ENCODE measurements around the gene CAMK1G.

The CAMK1G gene

DNA sequence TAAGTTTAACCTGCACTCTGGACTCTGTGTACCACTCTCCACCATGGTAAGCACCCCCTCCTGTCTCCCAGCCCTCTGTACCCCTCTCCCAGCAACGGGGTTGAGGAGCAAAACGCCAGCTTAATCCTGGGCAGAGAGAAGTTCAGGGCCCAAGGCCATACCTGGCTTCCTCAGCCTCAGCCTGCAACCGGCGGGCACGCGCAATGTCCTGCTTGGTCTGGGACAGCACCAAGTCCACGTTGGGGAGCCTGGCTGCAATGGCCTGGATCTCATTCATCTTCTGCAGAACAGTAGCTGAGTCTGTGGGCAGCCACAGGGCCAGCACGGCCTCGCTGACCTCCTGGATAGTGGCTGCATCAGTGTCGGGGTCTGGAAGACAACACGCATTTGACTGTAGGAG lies 34.8 kb downstream of the CAMK1G start:
- no peak for DNase-seq (ENCODE audit: low read depth in 3 of 3, low spot score in 1 of 3)

DNA sequence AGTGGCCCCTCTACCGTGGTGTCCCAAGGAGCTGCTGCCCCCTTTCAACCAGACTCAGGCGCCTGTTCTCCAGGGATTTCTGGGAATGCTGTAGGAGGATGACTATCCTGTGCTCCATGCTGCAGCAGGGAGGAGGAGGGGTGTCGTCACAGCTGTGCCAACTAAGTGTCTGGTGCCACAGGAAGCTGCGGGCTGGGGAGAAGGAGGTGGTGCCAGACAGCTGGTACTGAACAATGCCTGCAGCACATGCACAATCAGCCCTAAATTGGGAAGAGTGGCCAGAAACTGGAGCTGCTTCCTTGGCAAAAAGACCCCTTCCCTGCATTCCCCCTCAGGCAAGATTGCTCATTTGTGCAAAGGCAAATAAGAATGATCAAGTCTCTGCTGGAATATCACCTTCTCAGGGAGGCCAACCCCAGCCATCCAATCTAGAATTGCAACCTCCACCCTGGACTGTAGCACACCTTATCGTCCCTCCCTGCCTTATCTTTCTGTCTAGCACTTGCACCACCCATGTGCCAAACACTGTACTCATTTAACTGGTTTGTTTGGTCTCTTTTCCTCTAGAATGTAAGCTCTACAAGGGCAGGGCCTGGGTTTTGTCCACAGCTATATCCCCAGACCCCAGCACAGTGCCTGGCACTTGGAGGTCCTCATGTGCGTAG lies 35.4 kb downstream of the CAMK1G start:
- no peak for DNase-seq (ENCODE audit: low read depth in 3 of 3, low spot score in 1 of 3)

DNA sequence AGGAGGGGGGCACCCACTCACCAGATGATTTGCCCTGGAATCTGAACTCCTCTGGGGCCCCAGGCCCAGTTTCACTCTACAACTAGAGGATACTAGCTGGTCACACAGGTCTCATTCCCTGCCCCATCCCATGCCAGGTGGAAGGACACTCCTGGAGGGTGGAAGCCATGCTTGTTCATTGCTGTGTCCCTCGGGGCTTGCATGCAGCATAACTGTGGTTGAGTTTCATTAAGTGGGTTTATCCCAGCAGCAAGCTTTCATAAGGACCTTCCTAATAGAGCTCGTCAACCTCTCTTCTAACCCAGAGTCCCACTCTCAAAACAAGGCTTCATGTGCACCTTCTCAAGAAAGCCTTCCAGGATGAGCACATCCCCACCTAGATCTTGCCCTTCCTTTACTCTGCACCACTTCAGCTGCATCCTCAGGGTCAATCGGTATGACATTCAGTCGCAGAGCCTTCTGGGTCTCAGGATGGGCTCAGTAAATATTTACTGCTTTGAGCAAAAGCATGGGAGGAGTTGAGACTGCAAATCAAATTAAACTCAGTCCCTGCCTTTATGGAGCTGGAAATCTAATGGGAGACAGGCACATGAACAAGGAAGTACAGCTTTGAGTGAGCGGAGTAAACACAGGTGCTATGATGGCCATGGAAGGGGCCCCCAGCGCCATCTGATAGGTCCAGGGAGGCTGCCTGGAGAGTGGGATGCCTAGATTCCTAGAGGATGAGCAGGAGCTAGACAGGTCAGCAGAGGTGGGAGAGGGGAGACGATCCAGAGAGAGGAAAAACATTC lies 36.4 kb downstream of the CAMK1G start:
- DNase-seq (ENCODE audit: low read depth in 3 of 3, low spot score in 1 of 3) = no peak

DNA sequence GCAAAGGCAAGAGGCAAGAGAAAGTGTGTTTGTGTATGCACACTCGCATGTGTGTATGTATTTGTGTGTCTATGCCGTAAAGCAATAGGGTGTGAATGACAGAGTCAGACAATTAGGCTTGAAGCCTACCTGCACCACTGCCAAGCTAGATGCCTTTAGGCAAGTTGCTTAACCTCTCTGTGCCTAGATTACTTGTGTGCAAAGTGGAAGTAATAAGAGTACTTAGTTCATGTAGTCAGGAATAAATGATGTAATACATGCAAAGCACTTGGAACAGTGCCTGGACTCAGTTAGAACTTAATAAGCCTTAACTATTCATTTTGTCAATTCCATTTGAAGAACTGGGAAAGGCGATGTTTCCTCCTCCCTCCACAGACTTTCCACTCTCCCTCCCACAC lies 37.0 kb downstream of the CAMK1G start:
- DNase-seq (ENCODE audit: low read depth in 3 of 3, low spot score in 1 of 3) = no peak

DNA sequence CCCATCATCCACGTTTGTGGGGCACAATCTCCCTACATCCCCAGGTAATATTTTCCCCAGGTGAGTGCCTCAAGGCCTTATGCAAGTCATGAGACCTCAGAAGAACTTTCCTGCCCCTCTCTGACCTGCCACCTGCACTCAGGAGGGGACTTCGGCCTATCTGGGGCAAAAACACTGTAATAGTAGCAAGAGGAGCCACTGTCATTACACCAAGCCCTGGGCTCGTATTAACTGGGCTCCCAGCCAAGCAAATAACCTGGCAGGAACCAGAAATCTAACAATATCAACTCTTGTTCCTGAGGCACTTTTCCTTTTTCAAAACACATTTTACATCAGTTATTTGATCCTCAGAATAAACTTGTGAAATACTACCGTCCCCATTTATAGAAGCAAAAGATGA lies 37.8 kb downstream of the CAMK1G start:
- DNase-seq (ENCODE audit: low read depth in 3 of 3, low spot score in 1 of 3) = no peak

DNA sequence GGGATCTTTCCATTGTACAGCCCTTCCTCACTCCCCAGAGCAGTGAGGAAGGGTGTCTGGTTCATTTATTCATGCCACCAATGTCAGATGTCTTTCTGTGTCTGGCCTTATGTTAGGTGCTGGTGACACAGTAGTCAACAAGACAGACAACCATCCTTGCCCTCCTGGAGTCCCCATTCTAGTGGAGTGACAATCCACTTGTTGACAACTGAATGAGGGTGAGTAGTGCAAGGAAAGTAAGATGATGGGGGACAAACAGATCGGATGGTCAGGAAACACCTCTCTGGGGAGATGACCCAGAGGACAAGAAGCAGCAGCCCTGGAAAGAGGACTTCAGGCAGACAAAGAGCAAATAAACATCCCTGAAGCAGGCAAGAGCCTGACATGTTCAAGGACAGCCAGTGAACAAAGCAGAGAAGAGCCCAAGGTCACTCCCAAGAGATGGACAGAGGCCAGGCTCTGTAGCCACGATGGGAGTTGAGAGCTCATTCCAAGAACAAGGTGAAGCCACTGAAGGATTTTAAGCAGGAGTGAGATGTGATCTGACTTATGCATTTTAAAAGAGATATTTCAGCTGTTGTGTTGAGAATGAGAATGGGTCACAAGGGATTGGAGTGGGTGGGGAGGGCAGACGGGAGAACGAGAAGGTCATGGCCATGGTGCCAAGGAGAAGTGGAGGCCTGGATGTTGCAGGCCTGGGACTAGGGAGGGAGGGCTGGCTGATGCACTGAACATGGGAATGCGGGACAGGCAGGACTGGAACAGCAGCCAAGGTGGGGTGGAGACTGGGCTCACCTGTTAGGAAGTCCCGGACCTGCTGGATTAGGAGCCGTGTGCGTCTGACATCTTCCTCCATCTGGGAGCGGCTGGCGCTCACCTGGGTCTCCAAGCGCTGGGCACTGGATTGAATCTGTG lies 38.5 kb downstream of the CAMK1G start:
- DNase-seq (ENCODE audit: low read depth in 3 of 3, low spot score in 1 of 3) = no peak

DNA sequence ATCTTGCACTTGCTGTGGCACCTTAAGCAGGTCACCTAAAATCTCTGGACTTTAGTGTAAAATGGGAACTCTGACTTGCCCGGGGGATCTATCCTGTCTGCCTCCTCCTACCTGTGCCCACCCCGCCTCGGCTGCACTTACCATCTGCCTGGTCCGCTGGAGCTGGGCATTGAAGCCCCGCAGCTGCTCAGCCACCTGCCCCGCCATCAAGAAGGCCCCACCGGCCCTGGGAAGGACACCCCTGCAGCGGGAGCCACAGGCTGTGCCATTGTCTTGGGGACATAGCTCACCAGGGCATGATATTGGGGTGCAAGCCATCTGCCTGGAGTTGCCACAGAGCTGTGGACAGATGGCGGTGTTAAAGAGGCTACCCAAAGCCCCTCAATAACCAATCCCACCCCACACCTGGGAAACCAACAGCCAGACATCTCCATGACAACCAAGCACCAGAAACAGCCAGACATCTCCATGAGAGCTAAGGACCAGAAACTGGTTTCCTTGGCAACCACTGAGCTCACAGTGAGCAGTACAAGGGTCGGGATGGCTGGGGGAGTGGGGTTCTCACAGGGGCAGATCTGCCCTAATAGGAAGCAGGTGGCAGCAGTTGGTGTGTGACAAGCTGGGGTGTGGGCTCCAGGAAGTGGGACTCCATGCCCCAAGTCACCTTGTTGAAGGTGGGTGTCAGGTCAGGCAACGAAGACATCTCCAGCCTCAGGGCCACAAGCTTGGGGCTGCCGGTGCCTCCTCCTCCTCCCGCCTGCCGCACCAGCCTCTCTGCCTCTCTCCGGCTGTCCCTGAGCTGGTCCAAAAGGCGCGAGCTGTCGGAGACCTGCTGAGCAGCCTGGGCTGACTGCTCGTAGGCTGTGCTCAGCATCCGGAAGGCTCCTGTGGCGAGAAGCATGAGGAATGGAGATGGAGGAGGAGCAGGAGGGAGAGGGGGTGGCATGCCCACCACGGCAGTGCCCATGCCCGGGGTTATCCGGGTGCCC lies 39.6 kb downstream of the CAMK1G start:
- DNase-seq (ENCODE audit: low read depth in 3 of 3, low spot score in 1 of 3) = no peak

DNA sequence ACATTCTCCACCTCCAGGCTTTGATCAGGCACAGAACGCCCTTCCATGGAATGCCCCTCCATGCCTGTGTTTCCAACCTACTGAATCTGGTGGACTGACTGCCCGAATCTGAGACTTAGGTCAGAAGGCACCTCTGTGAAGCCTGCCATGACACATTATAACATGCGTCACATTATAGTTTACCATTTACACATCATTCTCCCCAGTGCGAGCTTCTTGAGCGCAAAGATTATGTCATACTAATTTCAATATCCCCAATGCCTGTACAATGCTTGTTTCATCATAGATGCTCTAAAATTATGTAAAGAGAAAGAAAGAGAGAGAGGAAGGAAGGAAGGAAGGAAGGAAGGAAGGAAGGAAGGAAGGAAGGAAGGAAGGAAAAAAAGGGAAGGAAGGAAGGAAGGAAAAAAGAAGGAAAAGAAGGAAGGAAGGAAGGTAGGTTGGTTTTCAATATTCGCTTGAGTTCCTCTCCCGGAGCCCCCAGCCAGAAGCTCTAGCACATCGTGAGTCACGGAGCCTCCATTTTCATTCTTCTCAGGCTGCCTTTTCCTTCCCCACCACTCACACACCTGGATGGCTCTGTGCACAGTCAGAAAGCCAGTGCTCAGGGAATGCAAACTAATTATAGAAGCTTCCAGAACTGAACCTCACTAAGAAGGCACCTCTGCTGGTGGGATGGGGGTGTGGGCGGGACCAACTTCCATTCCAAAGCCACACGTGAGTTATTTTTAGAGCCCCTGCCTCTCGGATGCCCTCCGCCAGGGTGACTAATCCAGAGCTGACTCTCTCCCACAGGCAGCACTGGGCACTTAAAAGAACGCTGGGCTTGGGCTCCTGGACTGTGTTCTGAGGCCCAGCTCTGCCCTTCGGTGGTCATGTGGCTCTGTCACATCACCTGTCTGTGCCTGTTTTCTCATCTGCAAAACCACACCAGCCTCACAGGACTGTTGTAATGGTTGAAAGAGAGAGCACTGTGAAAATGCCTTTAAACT lies 41.3 kb downstream of the CAMK1G start:
- DNase-seq (ENCODE audit: low read depth in 3 of 3, low spot score in 1 of 3) = no peak

DNA sequence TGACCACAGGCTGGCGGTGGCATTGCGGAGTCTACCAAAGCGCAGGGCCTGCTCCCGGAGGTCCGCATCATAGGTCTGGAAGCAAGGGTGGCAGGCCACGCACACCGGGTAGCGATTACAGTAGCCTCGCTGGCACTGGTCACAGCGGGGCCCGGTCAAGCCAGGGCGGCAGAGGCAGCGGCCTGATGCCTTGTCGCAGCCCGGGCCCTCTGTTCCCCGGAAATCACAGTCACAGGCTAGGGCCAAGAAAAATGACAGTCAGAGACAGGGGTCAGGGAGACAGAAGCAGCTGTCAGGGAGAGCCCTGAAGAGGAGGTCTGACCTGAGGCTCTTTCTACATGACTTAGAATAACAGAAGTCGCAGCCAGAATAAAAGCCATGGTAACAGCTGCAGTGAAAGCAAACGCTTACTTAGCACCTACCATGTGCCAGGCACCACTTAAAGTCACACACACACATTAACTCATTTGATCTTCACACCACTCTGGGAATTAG lies 42.3 kb downstream of the CAMK1G start:
- DNase-seq (ENCODE audit: low read depth in 3 of 3, low spot score in 1 of 3) = no peak

DNA sequence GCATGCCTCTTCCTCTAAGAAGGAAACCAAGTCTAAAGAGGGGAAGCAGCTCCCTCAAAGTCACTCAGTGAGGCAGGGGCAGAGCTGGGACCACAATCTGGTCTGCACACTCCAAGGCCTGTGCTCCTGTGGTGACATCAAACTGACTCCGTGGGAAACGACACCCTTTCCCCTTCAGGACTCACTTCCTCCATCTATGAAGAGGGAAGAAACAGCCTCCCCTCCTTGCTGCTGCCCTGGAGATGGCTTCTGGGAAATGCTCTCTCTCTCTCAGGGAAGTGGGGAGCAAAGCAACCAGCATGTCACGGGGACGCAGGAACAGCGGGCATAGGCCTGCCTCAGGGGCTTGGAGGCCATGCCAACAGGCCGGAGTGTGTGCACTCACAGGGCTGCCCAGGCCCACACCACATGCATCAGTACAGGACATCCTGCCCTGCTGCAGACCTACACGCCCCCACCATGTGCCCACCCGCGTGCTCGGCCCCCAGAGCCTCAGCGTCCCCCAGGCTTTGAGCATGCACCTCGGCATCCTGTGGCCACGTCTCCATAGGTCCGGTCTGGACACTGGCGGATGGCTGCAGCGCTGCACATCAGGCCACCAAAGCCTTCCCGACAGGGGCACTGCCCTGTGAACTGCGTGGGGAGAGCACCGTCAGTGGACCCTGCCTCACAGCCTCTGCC lies 43.0 kb downstream of the CAMK1G start:
- DNase-seq (ENCODE audit: low read depth in 3 of 3, low spot score in 1 of 3) = no peak

DNA sequence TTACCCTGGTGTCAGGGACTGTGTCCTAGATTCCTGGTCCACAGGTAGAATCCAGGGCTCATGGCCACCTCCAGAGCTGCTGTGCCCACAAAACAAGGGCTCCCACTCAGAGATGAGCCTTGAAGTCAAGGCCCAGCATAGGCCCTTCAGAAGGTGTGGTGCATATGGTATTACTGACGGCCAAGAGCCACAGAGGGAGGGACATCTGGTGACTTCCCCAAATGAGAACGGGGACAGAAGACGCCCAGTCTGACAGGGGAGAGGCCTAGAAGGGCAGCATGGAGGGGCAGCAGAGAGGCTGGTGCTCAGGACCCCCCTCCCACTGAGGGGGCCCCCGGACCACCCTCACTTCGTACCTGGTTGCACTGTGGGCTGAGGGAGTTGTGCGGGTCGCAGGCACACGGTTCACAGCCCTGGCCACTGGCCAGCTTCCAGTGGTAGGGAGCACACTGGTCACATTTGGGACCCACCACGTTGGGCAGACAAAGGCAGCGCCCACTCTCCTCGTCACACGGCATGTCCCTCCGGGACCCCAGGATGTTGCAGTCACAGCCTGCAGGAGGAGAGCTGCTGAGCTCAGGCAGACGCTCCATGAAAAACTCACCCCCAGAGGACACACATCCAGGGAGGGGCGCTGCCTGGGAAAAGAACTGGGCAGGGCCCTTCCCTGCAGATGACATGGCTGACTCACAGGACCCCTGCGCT lies 43.7 kb downstream of the CAMK1G start:
- no peak for DNase-seq (ENCODE audit: low read depth in 3 of 3, low spot score in 1 of 3)

DNA sequence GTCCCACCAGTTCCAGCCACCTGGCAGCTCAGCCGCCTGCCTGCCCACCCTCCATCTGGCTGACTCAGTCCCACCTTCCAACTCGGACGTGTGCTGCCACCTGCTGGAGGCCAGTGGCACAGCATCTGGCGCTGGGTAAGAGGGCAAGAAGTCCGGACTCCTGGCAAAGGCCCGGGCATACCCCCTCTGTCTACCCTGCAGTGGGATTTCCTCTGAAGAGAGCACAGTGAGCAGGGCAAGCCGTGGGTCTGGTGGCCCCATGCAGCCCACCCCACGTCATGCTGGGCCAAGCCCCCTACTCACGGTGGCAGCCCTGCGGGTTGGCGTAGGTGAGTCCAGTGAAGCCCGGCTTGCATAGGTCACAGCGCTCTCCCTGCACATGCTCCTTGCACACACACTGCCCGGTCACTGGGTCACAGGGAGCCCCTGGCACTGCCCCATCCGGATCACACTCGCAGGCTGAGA lies 44.2 kb downstream of the CAMK1G start:
- DNase-seq (ENCODE audit: low read depth in 3 of 3, low spot score in 1 of 3) = peak; percentile 30 to 85 (median 50)

DNA sequence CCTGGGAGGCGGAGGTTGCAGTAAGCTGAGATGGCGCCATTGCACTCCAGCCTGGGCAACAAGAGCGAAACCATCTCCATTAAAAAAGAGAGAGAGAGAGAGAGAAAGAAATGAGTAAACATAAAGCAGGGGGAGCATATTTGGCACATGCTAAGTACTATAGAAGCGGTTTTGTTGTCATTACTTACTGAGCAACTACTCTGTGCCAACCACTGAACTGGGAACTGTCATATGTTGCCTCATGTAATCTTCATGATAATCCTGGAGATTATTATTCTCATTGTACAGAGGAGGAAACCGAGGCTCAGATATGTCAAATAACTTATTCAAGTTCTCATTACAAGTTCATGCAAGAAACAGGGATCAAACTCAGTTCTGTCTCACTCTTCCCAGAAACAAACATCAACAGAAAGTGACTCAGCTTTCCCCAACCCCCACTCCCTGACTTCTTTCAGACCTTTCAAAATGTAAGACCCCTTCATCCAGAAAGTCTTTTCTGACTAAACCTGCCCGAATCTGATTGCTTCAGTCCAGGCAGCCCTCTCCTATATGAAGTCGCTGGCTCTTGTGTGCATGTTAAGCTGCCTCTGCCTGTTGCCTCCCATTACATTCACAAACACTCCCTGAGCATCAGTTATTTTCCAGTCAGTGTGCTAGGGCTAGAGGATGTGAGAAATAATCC lies 45.2 kb downstream of the CAMK1G start:
- DNase-seq (ENCODE audit: low read depth in 3 of 3, low spot score in 1 of 3) = no peak

DNA sequence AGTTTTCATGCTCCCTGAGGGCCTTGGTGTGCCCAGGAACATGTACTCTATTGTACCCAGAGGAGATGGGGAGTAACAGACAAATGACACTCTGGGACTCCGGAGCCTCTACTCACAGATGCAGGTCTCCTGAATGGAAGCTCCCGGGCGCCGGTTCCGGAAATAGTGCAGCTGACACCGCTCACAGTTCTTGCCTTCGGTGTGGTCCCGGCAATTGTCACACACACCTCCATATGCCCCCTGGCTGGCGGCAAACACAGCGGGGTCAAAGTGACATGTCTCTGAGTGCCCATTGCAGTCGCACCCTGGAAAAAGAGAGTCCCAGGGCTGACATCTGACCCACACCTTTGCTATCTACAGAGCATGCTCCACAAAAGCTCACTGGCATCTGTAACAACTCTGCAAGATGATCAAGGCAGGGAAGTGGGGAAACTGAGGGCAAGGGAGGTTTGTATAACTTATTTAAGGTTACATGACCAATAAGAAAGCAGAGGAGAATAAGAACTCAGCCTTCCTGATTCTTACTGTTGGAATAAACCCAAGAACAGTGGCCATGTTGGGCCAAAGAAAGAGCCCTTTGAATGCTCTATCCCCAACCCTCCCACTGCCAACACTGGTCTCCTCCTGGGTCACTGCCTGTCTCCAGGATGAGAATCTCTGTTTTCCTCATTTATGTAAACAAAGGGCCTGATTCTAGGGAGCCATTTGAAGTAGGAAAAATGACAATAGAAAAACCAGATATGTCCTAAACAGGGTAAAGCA lies 46.3 kb downstream of the CAMK1G start:
- no peak for DNase-seq (ENCODE audit: low read depth in 3 of 3, low spot score in 1 of 3)

DNA sequence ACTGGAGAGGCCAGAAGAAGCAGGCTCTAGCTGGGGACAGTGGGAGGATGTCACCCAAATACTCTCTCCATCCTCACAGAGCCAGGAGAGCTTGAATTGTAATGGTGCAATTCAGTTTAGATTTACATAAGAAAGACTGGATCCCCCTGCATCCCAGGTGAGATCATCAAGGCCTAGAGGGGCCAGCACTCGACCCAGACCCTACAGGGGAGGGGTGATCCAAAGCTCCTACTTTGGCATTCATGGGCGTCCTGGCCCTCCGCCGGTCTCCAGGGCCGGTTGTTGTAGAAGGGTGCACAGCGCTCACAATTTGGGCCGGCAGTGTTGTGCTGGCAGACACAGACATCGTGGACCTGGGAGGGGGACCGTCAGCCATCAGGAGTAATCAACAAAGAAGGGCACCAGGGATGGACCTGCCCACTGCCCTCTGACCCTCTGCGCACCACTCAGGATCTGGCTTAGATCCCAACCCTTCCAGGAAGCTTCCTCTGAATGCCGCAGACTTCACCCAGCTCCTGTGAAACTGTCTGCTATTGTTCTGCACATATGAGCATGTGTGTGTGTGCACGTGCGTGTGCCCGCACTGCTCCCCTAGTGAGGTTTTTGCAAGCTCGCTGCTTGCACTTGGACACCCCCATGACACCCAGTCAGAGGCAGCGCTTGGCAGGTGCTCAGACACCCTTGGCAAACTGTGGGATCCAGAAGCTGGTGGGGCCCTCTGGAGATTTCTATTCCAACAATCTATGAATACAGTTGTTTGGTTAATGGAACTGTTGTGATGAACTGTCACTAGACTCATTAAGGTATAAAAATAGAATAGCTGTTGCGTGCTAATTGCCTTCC lies 47.1 kb downstream of the CAMK1G start:
- no peak for DNase-seq (ENCODE audit: low read depth in 3 of 3, low spot score in 1 of 3)

Data from stimulated activated CD4-positive, alpha-beta T cell treated with anti-CD3 and anti-CD28 coated beads, TNF-alpha, amount 100 ng/mL, for 1 hour (primary cell).